HG03097 (cell line): Measurements from ENCODE around the gene LDAH.
A peak's percentile ranks its signal among the peaks of the same experiment; 100 is the strongest.

ENCODE experiments used
- ATAC-seq: cut with Tn5 transposase; IDR thresholded peaks from one replicate; pipeline ENCODE4 v1.9.1; 2021; ENCODE audit not compliant: unreplicated experiment, low FRiP score

Gene LDAH

DNA sequence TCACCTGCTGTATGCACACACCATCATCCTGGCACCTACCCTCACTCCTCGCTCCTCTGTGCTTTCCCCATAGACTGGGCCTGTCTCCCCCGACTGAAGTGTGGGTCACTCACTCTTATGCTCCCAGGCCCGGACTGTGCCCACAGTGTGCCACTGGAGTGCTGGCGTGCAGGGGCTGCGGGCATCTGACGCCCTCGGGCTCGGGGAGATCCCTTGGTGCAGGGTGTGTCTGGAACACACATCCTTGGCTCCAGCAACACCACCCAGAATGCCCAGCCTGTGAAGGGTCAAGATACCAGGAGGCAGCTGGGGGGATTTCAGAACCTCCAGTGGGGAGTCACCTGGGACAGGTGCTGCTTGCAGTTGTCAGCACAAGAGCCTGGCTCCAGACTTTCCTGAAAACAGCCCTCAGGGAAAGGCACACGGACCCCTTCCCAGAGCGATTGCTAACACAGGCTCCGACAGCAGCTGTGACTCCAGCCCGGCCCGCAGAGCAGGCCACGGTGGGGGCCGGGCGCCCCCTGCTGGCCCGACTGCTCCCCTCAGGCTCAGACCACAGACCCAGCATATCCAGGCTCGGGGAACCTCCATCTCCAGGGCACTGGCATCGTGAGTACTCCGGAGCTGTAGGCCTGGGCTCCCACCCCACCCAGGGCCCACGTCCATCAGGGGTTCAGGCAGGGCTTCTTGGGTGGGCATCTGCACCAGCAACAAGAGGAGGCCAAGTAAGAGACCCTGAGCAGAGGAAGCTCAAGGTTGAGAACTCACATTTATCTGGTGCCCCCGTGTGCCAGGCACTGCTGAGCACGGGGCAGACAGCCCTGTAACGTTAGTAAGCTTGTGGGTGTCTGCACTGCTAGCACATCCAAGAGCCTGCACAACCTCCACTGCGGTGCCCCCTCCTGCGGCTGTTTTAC, 180.6 kb downstream of the LDAH start:
- peak; percentile 83 for ATAC-seq

DNA sequence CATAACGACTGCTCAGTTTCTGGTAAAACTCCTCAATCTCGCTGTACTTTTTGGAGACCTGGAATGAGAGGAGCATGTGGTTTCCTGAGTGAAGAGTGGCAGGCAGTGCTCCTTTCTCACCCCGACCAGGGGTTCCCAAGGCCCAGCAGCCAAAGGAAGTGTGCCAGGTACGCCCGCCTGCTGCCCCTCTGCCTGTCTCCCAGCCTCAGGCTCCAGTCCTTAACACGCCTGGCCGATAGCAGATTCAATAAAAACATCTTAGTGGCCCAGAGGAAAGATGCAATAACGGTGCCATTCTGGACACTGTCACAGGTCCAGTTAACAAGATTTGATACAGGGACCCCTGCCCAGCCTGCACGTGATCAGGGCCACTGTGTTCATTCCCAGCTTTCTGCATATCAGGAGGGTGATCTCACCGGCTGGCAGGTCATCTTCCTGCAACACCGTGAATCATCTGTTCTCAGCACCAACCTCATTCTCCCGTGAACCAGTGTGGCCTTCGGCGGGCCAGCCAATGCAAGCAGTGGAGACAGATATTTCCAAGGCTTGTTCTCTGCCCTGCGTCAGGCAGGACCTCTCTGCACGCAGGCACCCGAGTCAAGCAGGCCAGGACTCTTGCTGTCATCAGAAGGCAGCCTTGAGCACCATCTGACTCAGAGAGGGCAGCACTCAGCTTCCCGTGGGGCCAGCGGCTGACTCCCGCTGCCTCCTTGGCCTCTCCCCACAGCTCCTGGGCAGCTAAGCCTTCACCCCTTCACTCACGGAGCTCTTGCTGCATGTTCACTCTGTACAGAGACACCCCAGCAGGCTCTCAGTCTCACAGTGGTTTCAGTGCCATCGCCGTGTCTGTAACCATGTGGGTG, 181.5 kb downstream of the LDAH start:
- no peak for ATAC-seq

DNA sequence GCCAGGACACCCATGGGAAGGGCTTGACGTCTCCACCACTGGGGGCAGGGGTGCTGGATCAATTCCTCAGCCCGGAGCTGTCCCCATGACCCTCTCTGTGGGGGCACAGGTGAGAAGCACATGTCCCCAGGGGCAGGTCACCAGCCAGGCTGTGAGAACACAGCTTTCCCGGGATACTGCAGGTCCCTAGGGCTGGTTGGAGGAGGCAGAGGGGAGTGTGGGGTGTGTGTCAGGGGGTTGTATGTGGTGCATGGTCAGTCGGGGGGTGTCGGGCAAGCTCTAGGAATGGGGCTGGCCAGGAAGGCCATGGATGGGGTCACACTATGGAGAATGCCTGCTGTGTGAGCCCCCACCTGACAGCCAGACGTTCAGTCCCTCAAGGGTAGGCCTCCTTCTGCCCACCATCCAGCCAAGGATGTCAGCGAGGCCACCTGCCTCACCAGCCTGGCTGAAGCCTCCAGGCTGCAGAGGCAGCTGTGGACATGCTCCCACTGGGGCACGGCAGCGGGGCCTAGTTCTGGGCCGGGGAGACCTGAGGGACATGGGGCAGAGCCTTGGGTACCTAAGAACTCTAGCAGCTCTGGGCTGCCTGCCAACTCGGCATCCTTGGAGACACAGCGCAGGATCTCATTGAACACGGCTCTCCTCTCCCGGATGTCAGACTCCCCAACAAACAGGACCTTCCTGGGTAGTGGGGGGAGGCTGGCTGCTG, 182.3 kb downstream of the LDAH start:
- ATAC-seq, result no peak

DNA sequence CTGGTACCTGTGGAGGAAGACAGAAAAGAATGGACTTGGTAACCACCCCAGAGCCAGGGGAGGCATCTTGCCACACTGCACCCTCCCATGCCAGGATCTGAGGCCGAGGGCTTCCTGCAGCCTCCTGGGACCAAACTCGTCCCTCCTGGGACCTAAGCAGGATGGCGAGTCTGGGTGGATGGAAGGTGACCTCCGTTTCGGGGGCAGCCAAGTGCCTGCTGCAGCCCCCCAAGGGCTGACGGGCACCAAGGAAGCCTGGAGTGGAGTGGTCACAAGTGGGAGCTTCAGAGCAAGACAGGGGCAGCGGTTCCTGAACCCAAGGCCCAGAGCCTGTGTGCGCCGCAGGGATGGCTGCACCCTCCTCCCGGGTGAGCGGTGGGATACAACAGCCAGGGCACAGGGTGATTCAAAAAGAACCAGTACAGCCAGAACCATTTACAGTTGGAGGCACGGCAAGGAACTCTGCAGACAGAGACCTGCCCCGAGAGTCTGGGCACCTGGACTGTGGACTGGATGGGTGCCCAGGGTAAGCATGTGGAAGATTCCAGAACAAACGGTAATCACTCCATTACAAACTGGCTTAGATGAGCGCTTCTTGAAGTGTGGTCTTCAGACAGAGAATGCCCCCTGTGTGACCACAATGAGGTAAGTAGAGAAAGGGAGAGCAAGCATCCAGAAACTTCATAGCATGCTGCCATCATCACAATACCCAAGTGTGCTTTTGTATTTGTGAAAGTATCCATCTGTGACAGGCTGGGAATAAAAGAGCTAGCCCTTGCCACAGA, 184.1 kb downstream of the LDAH start:
- ATAC-seq, result no peak

DNA sequence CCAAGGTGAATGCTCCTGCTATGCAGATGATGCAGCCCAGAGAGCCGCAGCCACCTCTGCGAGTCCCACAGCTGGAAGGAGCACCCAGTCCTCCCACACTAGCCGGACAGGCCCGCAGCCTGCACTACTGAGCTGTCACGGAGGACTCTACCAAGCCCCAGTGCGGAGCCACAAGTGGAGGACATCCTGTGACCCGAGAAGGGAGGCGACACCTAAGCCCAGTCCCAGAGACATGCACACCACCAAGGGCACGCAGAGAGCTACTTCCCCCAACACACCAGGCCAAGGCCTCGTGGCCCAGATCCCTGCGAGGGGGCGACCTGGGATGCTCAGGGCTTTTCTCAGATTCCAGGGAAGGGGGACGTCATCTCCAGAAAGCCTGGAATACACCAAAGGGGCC, 184.9 kb downstream of the LDAH start:
- ATAC-seq, result no peak

DNA sequence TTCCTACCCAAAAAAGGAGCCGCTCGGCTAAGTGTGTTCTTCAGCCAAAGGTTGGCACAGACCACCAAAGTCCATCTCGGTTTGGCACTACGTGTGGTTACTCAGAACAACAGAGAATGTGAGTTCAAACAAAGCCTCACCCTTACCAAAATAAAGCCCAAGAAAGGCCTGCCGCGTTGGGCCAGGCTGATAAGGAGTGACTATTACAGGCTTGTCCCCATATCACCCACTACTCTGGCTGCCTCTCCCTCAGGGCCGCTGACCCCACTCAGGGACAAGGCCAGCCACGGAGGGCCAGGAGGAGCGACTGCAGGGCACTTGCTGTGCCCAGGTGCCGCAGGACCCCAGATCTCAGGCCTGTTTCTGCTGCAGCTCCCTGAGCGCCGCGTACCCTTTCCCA, 185.8 kb downstream of the LDAH start:
- ATAC-seq, result no peak

DNA sequence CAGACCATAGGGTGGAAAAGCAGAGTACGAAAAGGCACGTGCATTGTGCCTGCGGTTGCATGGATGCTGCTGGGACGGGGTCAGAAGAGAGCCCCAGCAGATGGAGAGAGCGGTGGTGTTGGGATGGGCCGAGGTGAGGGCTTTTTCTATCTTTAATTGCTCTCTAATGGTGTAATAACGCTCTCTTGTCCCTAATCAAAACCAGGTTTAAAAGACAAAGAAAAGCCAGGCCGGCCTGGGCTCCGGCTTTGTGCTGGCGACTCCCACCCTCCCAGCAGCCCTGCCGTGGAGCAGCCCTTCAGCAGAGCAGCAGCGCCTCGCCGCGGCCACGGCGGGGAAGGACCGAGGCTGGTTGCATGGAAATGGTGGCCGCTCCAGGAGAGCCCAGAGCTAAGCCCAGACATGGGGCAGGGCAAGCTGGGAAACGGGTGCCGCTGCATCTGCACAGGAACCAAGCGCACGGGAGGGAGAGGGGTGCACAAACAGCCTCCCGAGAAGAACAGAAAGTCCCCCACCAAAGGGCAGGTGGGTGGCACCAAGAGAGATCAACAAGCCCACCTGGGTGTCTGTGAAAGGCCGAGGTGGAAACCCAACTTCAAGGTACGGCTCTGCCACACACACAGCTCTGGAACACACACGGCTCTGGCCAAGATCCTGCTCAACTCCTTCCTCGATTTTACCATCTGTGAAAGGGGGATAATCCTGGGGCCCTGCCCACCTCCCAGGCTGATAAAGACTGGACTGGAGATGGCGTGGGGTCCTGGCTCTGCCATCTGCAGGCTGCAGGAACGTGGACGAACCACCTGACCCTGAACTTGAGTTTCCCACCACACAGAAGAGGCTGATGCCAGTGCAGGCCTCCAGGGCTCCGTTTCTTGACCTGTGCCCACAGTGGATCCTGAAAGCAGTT, 187.0 kb downstream of the LDAH start:
- ATAC-seq, result peak; percentile 58

DNA sequence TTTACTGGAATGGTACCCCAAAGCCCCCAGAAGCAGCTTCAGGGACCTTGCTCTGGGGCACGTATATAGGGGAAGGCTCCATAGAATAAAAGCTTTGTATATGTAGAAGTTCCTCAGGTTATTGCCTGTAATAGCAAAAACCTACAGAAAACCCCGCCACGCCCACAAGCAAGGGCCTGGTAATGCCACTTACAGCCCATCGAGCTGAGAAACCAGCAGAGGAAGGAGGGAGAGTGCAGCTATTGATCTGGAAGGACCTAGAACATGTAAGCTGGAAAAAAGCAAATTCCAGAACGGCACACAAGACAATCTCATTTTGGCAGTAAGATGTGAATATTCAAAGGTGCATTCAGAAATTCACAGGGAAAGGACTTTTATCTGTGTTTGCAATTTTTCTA, 187.8 kb downstream of the LDAH start:
- ATAC-seq, result no peak

DNA sequence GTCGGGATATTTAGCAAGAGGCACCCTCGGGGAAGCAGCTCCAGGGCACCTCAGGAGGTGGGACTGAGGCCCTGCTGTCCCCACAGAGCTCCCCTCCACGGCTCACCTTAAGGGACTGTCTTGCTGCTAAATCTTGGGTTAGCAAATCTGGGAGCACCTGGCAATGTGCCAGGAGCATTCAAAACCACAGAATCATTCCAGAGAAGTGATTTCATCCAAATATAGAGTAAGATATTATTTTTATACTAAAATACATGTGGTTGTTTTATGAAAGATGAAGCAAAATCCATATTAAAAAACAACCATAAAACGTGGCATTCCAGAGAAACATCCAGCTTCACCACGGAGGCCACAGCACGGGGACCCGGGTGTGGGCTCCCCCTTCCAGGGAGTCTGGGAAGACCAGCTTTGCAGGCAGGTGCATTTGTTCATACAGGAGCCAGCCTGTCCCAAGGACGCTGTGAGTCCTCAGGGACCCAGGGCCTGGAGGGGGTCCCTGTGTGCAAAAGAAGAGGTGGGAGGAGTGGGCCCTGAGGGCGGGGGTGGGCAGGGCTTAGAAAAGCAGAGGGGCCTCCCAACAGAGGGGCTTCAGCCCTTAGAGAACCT, 188.3 kb downstream of the LDAH start:
- no peak for ATAC-seq
